Mucosa of descending colon (tissue), 3 donors: ENCODE results near the gene PRKAG1. TPM values are rescaled to one million over a fixed set of nuclear protein-coding genes. Genes with fewer than 3 reads are reported as not detected.

ENCODE experiments used
- ATAC-seq: fragments of 200-7000 bp; cut with Tn5 transposase; one replicate; pipeline ENCODE4 v1.9.1; 2020; ENCODE audit warnings: mild to moderate bottlenecking, moderate library complexity
- DNase-seq, 3 donors: peaks; one replicate each; pipeline ENCODE4 v3.0.0-alpha.2; 2020
- H3K36me3 ChIP-seq: fragments of 200-600 bp; one replicate; pipeline ENCODE4 v1.8.0; 2021; ENCODE audit warnings: low read depth, mild to moderate bottlenecking
- H3K4me1 ChIP-seq: fragments of 200-600 bp; one replicate; pipeline ENCODE4 v1.8.0; 2021; ENCODE audit warnings: low read depth, mild to moderate bottlenecking
- H3K4me3 ChIP-seq: fragments of 200-600 bp; one replicate; pipeline ENCODE4 v1.8.0; 2021; ENCODE audit warnings: mild to moderate bottlenecking
- H3K9me3 ChIP-seq: fragments of 200-600 bp; one replicate; pipeline ENCODE4 v1.8.0; 2021; ENCODE audit warnings: mild to moderate bottlenecking
- intact Hi-C, 2 donors: fragments of 100-400 bp; cut with DNase I in 1 of 2; cut with micrococcal nuclease in 1 of 2; formaldehyde crosslinking; loops; one replicate each; pipeline versions ENCODE4 v1.11.0 to v1.11.1; 2022; cut with DNase I, micrococcal nuclease
- total RNA-seq, 3 donors: library from RNA; stranded (reverse); fragmentation: NEBNext Ultra II Directional in 2 of 3; extraction: Animal tissue kit (Norgen Biotek cat#: 25700) in 2 of 3; gene quantifications; one replicate each; pipeline versions ENCODE4 v1.2.1 to v1.2.4, GENCODE V29; 2021 to 2023
- TF ChIP-seq, protein P1 (sequence below): fragments of 200-600 bp; IDR thresholded peaks from one replicate; pipeline ENCODE4 v1.8.0; 2022; ENCODE audit warnings: antibody characterized with exemption, mild to moderate bottlenecking
- donor health status: DM: no; HTN: no; CAD: no; lungs with moderate emphysema.
- donor health status: DM: no; HTN: no; CAD: no.
- donor health status: DM: no; HTN: yes; CAD: no.

The PRKAG1 gene
- total RNA-seq, 3 donors from 2014 or later = 51.5 to 60.1 (median 52.2) TPM

DNA sequence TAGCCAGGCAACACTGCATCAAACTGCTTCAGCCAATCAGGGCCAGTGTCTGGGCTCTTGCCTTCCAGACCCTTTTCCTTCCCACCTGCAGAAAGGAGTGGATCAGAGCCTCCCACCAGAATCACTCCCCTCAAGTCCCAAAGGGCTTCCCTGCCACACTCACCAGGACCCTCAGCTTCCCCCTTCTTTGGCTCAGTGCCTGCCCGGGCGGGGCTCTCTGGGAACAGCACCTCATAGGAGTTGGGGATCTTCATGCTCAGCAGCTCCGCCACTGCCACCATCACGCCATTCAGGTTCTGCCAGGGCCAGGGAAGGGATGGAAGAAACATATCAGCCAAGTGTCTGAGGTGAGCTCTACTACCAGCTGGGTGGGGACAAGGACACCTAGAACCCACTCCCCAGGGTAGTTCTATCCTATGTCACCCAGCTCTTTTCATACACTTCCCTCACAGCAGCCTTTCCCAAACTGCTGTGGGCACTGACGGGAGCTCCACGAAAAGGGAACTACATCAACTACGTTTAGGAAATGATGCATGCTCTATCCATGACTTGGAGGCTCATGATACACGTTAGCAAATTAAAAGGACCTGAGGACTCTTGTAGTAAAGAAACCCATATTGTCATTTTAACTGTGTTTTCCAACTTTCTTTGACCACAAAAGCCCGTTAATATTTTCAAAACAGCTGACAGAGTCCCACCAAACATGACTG, 9.4 kb upstream of the PRKAG1 start:
- H3K9me3 ChIP-seq = no peaks in the 10 kb centered on the region
- TF ChIP-seq, protein P1, sequence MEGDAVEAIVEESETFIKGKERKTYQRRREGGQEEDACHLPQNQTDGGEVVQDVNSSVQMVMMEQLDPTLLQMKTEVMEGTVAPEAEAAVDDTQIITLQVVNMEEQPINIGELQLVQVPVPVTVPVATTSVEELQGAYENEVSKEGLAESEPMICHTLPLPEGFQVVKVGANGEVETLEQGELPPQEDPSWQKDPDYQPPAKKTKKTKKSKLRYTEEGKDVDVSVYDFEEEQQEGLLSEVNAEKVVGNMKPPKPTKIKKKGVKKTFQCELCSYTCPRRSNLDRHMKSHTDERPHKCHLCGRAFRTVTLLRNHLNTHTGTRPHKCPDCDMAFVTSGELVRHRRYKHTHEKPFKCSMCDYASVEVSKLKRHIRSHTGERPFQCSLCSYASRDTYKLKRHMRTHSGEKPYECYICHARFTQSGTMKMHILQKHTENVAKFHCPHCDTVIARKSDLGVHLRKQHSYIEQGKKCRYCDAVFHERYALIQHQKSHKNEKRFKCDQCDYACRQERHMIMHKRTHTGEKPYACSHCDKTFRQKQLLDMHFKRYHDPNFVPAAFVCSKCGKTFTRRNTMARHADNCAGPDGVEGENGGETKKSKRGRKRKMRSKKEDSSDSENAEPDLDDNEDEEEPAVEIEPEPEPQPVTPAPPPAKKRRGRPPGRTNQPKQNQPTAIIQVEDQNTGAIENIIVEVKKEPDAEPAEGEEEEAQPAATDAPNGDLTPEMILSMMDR = no peak
- intact Hi-C loops = no loop called here
- ATAC-seq = no peak
- no peak overlapping the region for H3K4me3 ChIP-seq
- no peak for DNase-seq
- peaks cover 30% of the 10 kb centered on the region for H3K36me3 ChIP-seq
- no peaks in the 10 kb centered on the region for H3K4me1 ChIP-seq

- intact Hi-C loops = no loop called here
- ATAC-seq (no peak), DNase-seq (no peak)
- H3K9me3 ChIP-seq = no peaks in the 10 kb centered on the region
- TF ChIP-seq, protein P1 = no peak
- H3K4me3 ChIP-seq = no peak overlapping the region
- H3K4me1 ChIP-seq = no peaks in the 10 kb centered on the region
- peaks cover 26% of the 10 kb centered on the region for H3K36me3 ChIP-seq
Observed at GRCh38 chr12:49026678-49027480, 8.3 kb upstream of the PRKAG1 start.

- intact Hi-C loops = no loop called here
- Histone ChIP-seq H3K4me3 (no peak overlapping the region), H3K4me1 (no peaks in the 10 kb centered on the region), H3K36me3 (peaks cover 25% of the 10 kb centered on the region), H3K9me3 (no peaks in the 10 kb centered on the region)
- no peak for DNase-seq
- ATAC-seq = no peak
- TF ChIP-seq, protein P1 = no peak
Observed at GRCh38 chr12:49026101-49026500, 7.5 kb upstream of the PRKAG1 start.

DNA sequence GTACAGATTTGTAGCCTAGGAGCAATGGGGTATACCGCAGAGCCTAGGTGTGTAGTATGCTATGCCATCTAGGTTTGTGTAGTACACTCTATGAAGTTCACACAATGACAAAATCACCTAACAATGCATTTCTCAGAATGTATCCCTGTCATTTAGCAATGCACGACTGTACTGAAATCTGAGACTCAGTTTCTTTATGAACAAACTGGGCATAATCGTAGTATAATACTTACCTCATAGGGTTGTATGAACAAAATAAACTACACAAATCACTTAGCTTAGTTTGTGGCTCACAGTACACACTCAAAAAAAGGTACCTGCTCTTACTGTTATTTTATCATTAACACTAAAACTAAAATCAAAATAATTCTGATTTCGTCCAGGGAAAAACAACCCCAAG, 6.9 kb upstream of the PRKAG1 start:
- Histone ChIP-seq H3K4me1 (no peaks in the 10 kb centered on the region), H3K36me3 (peaks cover 25% of the 10 kb centered on the region), H3K4me3 (no peak overlapping the region), H3K9me3 (no peaks in the 10 kb centered on the region)
- DNase-seq (no peak), ATAC-seq (no peak)
- TF ChIP-seq, protein P1 = no peak
- intact Hi-C loops = no loop called here

- intact Hi-C loops = no loop called here
- Histone ChIP-seq H3K4me1 (no peaks in the 10 kb centered on the region), H3K9me3 (no peaks in the 10 kb centered on the region), H3K4me3 (no peak overlapping the region), H3K36me3 (peaks cover 25% of the 10 kb centered on the region)
- TF ChIP-seq, protein P1 = no peak
- no peak for DNase-seq
- ATAC-seq = no peak
Observed at GRCh38 chr12:49024543-49024942, 6.0 kb upstream of the PRKAG1 start.
